Muscle of leg (tissue), 11 donors: ENCODE measurements around the gene KCND3. TPM values are rescaled to one million over a fixed set of nuclear protein-coding genes. Genes with fewer than 3 reads are reported as not detected.

ENCODE experiments used
- DNase-seq: peaks from one replicate; pipeline ENCODE4 v3.0.0; 2013
- H3K27ac ChIP-seq: one replicate; pipeline ENCODE4 v1.5.1; 2013; ENCODE audit warnings: mild to moderate bottlenecking, low read length, control low read depth
- H3K27me3 ChIP-seq: one replicate; pipeline ENCODE4 v1.6.1; 2013; ENCODE audit warnings: low read length; ENCODE audit not compliant: control insufficient read depth, insufficient read depth
- H3K36me3 ChIP-seq: one replicate; pipeline ENCODE4 v1.6.1; 2013; ENCODE audit warnings: low read length; ENCODE audit not compliant: control insufficient read depth, insufficient read depth
- H3K4me1 ChIP-seq: one replicate; pipeline ENCODE4 v1.6.1; 2013; ENCODE audit warnings: low read length; ENCODE audit not compliant: control insufficient read depth, insufficient read depth
- H3K4me3 ChIP-seq: one replicate; pipeline ENCODE4 v1.5.1; 2013; ENCODE audit warnings: low read length, control low read depth
- H3K9me3 ChIP-seq: replicated peaks from 2 replicates; pipeline ENCODE4 v1.6.1; 2013; ENCODE audit warnings: low read depth, low read length; ENCODE audit not compliant: control insufficient read depth
- WGBS: methylation state at CpG from one replicate; pipeline ENCODE4 v1.1.5; 2013; ENCODE audit warnings: missing lambda C conversion rate; ENCODE audit not compliant: insufficient coverage; 5-methylcytosine and 5-hydroxymethylcytosine counted together
- polyA plus RNA-seq, 8 donors: library from polyadenylated mRNA; unstranded; fragments of 120-200 nt; gene quantifications; one replicate each; pipeline versions ENCODE4 v1.2.1 to v1.2.3, GENCODE V29; 2013; ENCODE audit warnings: inconsistent platforms in 1 of 8, low replicate concordance in 1 of 8; ENCODE audit not compliant: insufficient read length in 8 of 8, insufficient read depth in 1 of 8
- total RNA-seq: library from RNA; stranded (reverse); fragments of 120-200 nt; gene quantifications from one replicate; pipeline ENCODE4 v1.2.4, GENCODE V29; 2013

Gene KCND3
- total and polyA plus RNA-seq, 9 donors = 0.84 to 1.9 (median 1.5) TPM

GRCh38 chr1:111792249-111792648 lies 197.2 kb downstream of the KCND3 start:
- H3K36me3 ChIP-seq = no peaks in the 10 kb centered on the region
- no peaks in the 10 kb centered on the region for H3K9me3 ChIP-seq
- H3K27ac ChIP-seq = no peak overlapping the region
- no peak for DNase-seq
- peaks cover 4% of the 10 kb centered on the region for H3K27me3 ChIP-seq
- WGBS = no CpG with 5 or more reads among the region's 5 CpGs
- H3K4me3 ChIP-seq = no peak overlapping the region
- H3K4me1 ChIP-seq = peaks cover 4% of the 10 kb centered on the region

GRCh38 chr1:111791776-111792175 lies 197.7 kb downstream of the KCND3 start:
- no peak for DNase-seq
- 49% methylated on average over 4 of the region's 6 CpGs for WGBS
- H3K27me3 ChIP-seq = peaks cover 4% of the 10 kb centered on the region

GRCh38 chr1:111789666-111790316 lies 199.7 kb downstream of the KCND3 start:
- Histone ChIP-seq H3K4me3 (no peak overlapping the region), H3K36me3 (no peaks in the 10 kb centered on the region), H3K9me3 (no peaks in the 10 kb centered on the region), H3K4me1 (peaks cover 4% of the 10 kb centered on the region), H3K27ac (no peak overlapping the region), H3K27me3 (peaks cover 11% of the 10 kb centered on the region)
- no CpG with 5 or more reads among the region's 2 CpGs for WGBS
- DNase-seq = no peak

More at GRCh38 chr1:111791776-111792175, 197.7 kb downstream of the KCND3 start:
- Histone ChIP-seq H3K36me3 (no peaks in the 10 kb centered on the region), H3K9me3 (no peaks in the 10 kb centered on the region), H3K4me3 (no peak overlapping the region), H3K27ac (no peak overlapping the region), H3K4me1 (peaks cover 4% of the 10 kb centered on the region)

GRCh38 chr1:111789142-111789541 lies 200.3 kb downstream of the KCND3 start:
- Histone ChIP-seq H3K4me3 (no peak overlapping the region), H3K27ac (no peak overlapping the region), H3K9me3 (no peaks in the 10 kb centered on the region), H3K4me1 (peaks cover 4% of the 10 kb centered on the region), H3K36me3 (no peaks in the 10 kb centered on the region), H3K27me3 (peaks cover 11% of the 10 kb centered on the region)
- peak; percentile 59 for DNase-seq
- no CpG with 5 or more reads among the region's 5 CpGs for WGBS

GRCh38 chr1:111786669-111787207 lies 202.7 kb downstream of the KCND3 start:
- DNase-seq = no peak
- Histone ChIP-seq H3K36me3 (no peaks in the 10 kb centered on the region), H3K4me1 (peaks cover 4% of the 10 kb centered on the region), H3K9me3 (no peaks in the 10 kb centered on the region), H3K27me3 (peaks cover 6% of the 10 kb centered on the region), H3K27ac (no peak overlapping the region), H3K4me3 (no peak overlapping the region)
- 71% methylated on average over 5 of the region's 9 CpGs for WGBS

- H3K27ac ChIP-seq = no peak overlapping the region
- no peak overlapping the region for H3K4me3 ChIP-seq
- no peak for DNase-seq
- H3K9me3 ChIP-seq = no peaks in the 10 kb centered on the region
- no peaks in the 10 kb centered on the region for H3K36me3 ChIP-seq
- no CpG with 5 or more reads among the region's 4 CpGs for WGBS
- peaks cover 4% of the 10 kb centered on the region for H3K4me1 ChIP-seq
- peaks cover 6% of the 10 kb centered on the region for H3K27me3 ChIP-seq
Measured at GRCh38 chr1:111784273-111784901, 205.1 kb downstream of the KCND3 start.

GRCh38 chr1:111779546-111779945 lies 209.9 kb downstream of the KCND3 start:
- Histone ChIP-seq H3K36me3 (no peaks in the 10 kb centered on the region), H3K9me3 (no peaks in the 10 kb centered on the region), H3K27ac (no peak overlapping the region), H3K4me3 (no peak overlapping the region), H3K27me3 (no peaks in the 10 kb centered on the region), H3K4me1 (peaks cover 10% of the 10 kb centered on the region)
- no peak for DNase-seq
- WGBS = no CpG with 5 or more reads among the region's 2 CpGs

GRCh38 chr1:111778541-111779051 lies 210.9 kb downstream of the KCND3 start:
- WGBS = 61% methylated on average over 1 of the region's 2 CpGs
- Histone ChIP-seq H3K9me3 (no peaks in the 10 kb centered on the region), H3K36me3 (no peaks in the 10 kb centered on the region), H3K4me3 (no peak overlapping the region), H3K4me1 (peaks cover 10% of the 10 kb centered on the region), H3K27me3 (no peaks in the 10 kb centered on the region), H3K27ac (no peak overlapping the region)
- DNase-seq = no peak

- no peaks in the 10 kb centered on the region for H3K36me3 ChIP-seq
- DNase-seq = no peak
- 82% methylated on average over 5 of the region's 6 CpGs for WGBS
- no peak overlapping the region for H3K27ac ChIP-seq
- no peak overlapping the region for H3K4me3 ChIP-seq
- no peaks in the 10 kb centered on the region for H3K27me3 ChIP-seq
- no peaks in the 10 kb centered on the region for H3K9me3 ChIP-seq
- H3K4me1 ChIP-seq = peaks cover 10% of the 10 kb centered on the region
Measured at GRCh38 chr1:111778066-111778465, 211.4 kb downstream of the KCND3 start.

GRCh38 chr1:111777301-111777700 lies 212.2 kb downstream of the KCND3 start:
- Histone ChIP-seq H3K36me3 (no peaks in the 10 kb centered on the region), H3K4me3 (no peak overlapping the region), H3K27me3 (no peaks in the 10 kb centered on the region), H3K4me1 (peaks cover 10% of the 10 kb centered on the region), H3K9me3 (no peaks in the 10 kb centered on the region), H3K27ac (no peak overlapping the region)
- WGBS = no CpG with 5 or more reads among the region's 1 CpG
- no peak for DNase-seq
